ENCODE measurements around the gene SLC25A29.

- TF ChIP-seq, protein P1, sequence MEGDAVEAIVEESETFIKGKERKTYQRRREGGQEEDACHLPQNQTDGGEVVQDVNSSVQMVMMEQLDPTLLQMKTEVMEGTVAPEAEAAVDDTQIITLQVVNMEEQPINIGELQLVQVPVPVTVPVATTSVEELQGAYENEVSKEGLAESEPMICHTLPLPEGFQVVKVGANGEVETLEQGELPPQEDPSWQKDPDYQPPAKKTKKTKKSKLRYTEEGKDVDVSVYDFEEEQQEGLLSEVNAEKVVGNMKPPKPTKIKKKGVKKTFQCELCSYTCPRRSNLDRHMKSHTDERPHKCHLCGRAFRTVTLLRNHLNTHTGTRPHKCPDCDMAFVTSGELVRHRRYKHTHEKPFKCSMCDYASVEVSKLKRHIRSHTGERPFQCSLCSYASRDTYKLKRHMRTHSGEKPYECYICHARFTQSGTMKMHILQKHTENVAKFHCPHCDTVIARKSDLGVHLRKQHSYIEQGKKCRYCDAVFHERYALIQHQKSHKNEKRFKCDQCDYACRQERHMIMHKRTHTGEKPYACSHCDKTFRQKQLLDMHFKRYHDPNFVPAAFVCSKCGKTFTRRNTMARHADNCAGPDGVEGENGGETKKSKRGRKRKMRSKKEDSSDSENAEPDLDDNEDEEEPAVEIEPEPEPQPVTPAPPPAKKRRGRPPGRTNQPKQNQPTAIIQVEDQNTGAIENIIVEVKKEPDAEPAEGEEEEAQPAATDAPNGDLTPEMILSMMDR (IDR thresholded peaks at IDR 0.05; ENCODE audit: low read depth, low read length), result peak; percentile 72
- no peak for TF ChIP-seq POLR2A (IDR thresholded peaks at IDR 0.05; ENCODE audit: extremely low read depth, insufficient read length)
- TF ChIP-seq, protein P2, sequence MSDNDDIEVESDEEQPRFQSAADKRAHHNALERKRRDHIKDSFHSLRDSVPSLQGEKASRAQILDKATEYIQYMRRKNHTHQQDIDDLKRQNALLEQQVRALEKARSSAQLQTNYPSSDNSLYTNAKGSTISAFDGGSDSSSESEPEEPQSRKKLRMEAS (IDR thresholded peaks at IDR 0.05; ENCODE audit: low read depth, low read length), result no peak
Observed at GRCh38 chr14:100303179-100303578, 3.1 kb downstream of the SLC25A29 start.
